Stimulated activated CD8-positive, alpha-beta memory T cell treated with anti-CD3 and anti-CD28 coated beads, Interleukin-7, amount 100 ng/mL, for 24 hours (primary cell): ENCODE results near the gene TM7SF2.
"Not testable (repeated sequence)": the region's sequence is repeated elsewhere in the genome, so short reads cannot be mapped to it uniquely, and the experiment has no call there.

ENCODE experiments used
- DNase-seq: peaks from one replicate; pipeline ENCODE4 v3.0.0-alpha.2; 2020; ENCODE audit warnings: low read depth

TM7SF2 gene

DNA sequence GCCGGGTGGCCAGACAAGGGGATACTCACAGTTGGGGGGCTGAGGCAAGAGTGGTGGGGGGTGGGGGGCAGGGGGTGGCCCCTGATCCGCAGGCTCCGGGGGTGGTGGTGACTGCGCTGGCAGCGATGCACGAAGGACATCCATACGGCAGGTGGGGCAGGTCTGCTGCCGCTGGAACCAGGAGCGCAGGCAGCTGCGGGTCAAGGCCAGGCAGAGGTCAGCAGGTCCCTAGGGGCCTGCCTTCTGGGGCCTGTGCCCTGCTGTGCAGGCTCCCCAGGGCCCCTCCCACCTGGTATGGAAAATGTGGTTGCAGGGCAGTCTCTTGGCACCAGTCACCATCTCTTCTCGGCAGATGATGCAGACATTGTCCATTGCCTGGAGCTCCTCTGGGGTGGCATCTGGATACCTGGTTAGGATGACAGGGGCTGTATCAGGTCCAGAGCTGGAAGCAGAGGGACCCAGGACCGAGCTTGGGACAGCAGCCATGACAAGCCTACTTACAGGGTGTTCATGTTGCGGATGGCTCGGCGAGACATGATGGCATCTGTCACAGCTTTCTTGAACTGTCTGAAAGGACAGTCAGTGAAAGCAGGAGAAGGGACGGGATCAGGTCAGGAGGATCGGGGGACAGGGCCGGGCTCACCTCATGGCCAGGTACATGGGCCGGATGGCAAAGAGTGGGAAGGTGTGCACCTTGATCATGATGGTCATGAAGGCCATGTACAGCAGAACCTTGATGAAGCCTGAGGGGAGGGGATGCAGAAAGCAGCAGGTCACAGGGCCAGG lies 19.2 kb downstream of the TM7SF2 start:
- DNase-seq = no peak

DNA sequence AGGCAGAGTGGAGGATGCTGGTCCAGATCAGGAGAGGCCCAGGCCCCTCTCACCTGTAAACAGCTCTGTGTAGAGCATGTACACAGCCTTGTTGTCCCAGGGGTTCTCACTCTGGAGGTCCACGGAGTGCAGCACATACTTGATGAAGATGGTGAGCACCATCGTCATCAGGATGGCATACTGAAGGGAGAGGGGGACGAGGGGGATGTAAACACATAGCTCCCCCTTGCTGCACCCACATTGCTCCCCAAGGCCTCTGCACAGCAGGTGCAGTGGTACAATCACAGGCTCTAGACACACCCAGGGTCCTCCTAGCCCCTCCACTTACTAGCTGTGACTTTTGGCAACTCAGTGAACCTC lies 19.7 kb downstream of the TM7SF2 start:
- DNase-seq = no peak

GRCh38 chr11:65131895-65132237 lies 20.2 kb downstream of the TM7SF2 start:
- DNase-seq = no peak

DNA sequence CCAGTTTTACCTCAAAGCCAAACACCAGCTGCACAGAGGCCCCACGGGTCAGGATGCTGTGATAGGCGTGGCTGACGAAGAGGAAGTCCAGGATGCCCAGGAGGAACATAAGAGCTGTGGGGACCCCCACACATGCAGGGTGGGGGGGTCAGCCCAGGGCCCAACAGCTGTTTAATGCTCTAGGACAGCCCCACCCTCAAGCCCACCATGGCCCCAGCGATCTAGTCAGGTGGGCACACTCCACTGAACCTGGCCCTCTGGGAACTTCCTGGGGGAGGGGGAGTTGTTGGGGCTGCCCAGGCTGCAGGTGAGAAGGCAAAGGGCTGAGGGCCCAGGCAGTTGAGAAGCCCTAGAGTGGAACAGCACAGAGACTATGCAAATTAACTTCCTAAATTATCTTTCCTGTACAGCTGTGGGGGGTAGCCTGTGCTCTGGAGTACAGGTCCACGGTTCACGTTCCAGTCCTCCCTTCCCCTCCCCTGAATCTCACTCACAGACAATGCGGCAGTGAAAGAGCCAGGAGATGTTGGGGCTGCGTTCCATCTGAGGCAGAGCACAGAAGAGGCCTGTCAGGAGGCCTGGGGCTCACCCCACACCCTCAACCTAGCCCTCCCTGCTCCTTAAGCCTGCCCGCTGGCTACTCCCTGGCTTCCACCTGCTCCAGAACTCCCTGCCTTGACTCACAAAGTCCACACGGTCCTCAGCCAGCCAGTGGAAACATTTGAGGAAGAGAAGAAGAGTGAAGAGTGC lies 20.7 kb downstream of the TM7SF2 start:
- DNase-seq = no peak

- no peak for DNase-seq
Measured at GRCh38 chr11:65132988-65133700, 21.5 kb downstream of the TM7SF2 start.

DNA sequence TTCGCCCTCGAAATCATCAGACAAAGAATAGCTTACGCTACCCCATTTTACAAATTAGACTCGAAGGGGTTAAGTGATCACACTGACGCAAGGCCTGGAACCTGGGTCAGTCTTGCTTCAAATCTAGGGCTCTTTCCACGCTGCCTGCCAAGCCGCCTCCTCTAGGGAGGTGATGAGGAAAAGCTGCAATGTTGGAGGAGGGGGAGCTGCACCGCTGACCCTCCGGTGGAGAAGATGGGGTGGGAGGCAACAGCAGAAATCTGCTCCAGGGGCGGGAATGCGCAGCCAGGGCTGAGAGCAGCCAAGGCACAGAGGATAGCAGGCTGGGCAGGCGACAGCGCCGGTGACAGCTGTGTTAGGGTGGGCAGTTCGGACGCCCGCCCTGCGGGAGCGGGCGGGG lies 22.1 kb downstream of the TM7SF2 start:
- no peak for DNase-seq

DNA sequence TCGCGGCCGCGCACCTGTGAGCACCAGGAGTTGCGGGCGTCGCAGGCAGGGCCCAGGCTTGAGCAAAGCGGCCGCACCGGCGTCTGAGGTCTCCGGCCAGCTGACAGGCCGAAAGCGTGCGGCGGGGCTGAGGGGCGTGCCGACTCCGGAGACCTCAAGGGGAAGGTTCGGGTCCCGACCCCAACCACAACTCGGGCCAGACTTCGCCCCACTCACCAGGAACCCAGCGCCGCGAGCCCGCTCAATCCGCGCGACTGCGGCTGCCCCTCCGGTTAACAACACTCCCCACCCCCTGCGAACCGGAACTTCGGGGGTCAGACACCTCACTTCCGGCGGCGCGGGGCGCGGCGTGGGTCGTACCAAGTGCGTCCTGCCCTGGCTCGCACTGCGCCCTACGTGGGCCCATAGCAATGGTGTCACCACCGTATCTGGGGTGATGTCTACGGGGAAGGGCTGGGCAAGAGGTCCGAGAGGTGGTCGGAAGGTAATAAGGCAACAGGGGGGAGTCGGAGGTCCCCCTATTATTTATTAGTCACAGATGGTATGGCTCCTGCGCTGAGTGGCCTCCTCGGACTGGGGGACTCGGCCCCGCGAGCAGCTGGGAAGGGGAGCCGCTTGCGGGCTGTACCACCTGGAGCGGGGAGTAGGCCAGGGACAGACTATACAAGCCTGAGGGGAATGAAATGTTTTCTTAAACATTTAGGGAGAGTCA lies 22.7 kb downstream of the TM7SF2 start, which contains the start of gene SYVN1:
Gene SYVN1, minus strand, starts transcription at position 280 of the 712 bp plus-strand sequence. CDS start 918 bp downstream, outside the sequence.
- peak; percentile 86 for DNase-seq

- peak; percentile 60 for DNase-seq
Measured at GRCh38 chr11:65134952-65135632, 23.4 kb downstream of the TM7SF2 start.

- DNase-seq = no peak
Measured at GRCh38 chr11:65135633-65136145, 24.0 kb downstream of the TM7SF2 start.

DNA sequence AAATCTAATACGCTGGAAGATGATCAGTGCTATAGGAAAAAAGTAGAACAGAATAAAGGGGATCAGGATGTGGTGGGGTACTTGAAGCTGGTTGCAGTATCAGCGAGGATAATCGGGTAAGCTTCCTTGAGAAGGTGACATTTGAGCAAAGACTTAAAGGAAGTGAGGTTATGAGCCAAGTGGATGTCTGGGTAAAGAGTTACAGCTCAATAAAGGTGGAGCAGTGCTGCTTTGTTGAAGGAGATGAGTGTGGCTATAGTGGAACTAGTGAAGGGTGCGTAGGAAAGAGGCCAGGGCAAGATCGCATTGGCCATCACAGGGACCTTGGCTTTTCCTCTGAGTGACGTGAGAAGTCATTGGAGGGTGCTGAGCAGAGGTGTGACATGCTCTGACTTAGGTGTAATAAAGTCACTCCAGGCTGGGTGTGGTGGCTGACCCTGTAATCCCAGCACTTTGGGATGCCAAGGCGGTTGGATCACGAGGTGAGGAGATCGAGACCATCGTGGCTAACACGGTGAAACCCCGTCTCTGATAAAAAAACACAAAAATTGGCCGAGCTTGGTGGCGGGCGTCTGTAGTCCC lies 24.9 kb downstream of the TM7SF2 start:
- no peak for DNase-seq

DNA sequence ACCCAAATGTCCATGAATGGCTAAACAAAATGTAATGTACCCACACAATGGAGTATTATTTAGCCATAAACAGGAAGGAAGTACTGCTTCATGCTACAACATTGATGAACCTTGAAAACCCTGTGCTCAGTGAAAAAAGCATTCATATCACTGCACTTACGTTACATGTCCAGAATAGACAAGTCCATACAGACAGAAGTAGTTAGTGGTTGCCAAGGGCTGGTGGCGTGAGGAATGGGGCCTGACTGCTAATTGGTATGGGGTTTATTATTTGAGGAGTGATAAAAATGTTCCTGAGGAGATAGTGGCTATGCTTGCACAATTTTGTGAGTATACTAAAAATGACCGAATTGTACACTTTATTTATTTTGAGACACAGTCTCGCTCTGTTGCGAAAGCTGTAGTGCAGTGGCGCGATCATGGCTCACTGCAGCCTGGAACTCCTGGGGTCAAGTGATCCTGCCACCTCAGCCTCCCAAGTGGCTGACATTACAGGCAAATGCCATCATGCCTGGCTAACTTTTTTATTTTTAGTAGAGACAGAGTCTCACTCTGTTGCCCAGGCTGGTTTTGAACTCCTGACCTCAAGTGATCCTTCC lies 30.3 kb downstream of the TM7SF2 start:
- no peak for DNase-seq

DNA sequence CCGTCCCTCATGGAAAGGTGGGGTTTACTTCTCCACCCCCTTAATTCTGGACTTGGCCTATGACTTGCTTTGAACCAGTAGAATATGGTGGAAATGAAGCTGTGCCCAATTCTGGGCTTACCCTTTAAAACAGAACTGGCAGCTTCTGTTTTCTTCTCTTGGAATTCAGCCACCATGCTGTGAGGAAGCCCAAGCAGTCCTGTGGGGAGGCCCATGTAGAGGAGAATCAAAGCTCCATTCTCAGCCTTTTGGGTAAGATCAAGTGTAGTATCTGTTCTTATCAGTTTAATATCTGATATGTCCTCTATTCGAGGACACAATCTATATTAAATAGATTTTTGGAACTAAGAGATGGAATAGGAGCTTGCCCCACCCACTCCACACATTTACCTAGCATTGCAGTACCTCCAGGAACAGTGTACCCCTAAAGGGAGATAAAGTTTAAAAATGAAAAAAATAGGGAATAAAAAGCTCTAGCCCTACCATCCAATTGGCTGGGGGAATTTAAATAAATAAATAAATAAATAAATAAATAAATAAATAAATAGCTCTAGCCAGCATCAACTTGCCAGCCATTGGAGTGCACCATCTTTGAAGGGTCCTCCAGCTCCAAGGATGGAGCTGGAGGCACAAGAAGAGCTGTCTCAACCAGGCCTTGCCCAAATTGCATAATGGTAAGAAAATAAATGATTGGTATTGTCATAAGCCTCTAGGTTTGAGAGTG lies 35.8 kb downstream of the TM7SF2 start:
- no peak for DNase-seq

- DNase-seq = no peak
Measured at GRCh38 chr11:65148657-65149056, 37.0 kb downstream of the TM7SF2 start.

- DNase-seq = not testable (repeated sequence)
Measured at GRCh38 chr11:65150131-65150508, 38.4 kb downstream of the TM7SF2 start.

DNA sequence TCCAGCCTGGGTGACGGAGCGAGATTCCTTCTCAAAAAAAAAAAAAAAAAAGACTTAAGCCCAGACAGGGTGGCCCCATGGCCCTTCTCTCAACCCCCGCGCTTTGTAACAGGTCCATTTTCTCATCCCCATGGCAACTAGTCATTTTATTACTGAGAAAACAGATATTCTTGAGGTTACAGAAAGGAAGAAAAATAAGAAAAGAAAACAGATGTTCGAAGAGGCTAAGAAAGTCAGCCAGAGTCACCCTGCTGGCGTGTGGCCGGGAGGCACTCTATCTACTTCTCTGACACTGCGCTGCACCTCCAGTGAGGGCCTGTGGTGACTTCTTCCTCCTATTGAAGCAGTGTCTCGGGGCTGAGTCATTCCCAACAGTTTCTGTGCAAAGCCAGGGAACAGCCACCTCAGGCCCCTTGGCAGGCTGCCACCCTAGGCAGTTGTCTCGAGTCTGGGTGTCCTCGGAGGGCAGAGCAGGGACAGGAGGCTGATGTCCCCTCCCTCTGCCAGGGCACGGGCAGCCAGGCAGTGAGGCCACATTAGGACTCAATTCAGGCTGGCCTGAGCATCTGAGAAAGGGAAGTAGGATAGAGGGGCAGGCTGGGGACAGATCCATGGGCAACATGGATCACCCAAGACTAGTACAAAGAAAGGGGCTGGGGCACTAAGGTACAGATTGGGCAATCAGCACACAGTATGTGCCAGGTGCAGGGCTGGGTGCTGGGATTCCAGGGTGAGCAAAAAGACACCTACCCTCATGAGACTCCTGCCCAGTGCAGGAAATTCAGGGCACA lies 39.0 kb downstream of the TM7SF2 start:
- no peak for DNase-seq

- no peak for DNase-seq
Measured at GRCh38 chr11:65151331-65151899, 39.7 kb downstream of the TM7SF2 start.

- DNase-seq = no peak
Measured at GRCh38 chr11:65152122-65152521, 40.5 kb downstream of the TM7SF2 start.

DNA sequence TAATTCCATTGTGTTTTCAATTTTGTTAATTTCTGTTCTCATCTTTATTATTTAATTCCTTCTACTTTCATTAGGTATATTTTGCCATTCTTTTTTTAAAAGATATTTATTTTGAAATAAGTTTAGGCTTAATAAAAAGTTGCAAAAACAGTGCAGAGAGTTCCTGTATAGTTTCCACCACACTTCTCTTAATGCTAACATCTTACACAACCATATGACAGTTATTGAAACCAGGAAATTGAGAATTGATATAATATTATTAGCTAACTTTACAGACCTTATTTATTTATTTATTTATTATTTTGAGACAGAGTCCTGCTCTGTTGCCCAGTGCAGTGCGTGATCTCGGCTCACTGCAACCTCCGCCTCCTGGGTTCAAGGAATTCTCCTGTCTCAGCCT lies 44.6 kb downstream of the TM7SF2 start:
- DNase-seq = no peak

GRCh38 chr11:65156926-65157325 lies 45.3 kb downstream of the TM7SF2 start:
- DNase-seq = no peak
